Psoas muscle (tissue), 8 donors: Measurements from ENCODE around the gene LRRC34. TPM values are rescaled to one million over a fixed set of nuclear protein-coding genes. Genes with fewer than 3 reads are reported as not detected.

Experiments
- ATAC-seq, 4 donors: fragments of 200-7000 bp; cut with Tn5 transposase; one replicate each; pipeline ENCODE4 v1.9.1; 2020; ENCODE audit warnings: moderate library complexity in 3 of 4, mild to moderate bottlenecking in 2 of 4
- DNase-seq, 2 donors: peaks; one replicate each; pipeline ENCODE4 v3.0.0-alpha.2; 2020
- H3K27ac ChIP-seq: fragments of 200-600 bp; one replicate; pipeline ENCODE4 v1.8.0; 2022
- H3K27me3 ChIP-seq, 3 donors: fragments of 200-600 bp in 1 of 3; one replicate each; pipeline versions ENCODE4 v1.6.1 to v1.8.0; 2013 to 2022; ENCODE audit warnings: low read length in 2 of 3, mild to moderate bottlenecking in 2 of 3, moderate library complexity in 1 of 3; ENCODE audit not compliant: insufficient read depth in 3 of 3
- H3K36me3 ChIP-seq, 2 donors: fragments of 200-600 bp in 1 of 2; one replicate each; pipeline versions ENCODE4 v1.6.1 to v1.8.0; 2013 to 2022; ENCODE audit warnings: low read depth in 1 of 2, mild to moderate bottlenecking in 1 of 2, moderate library complexity in 1 of 2; ENCODE audit not compliant: insufficient read depth in 1 of 2
- H3K4me1 ChIP-seq: fragments of 200-600 bp; one replicate; pipeline ENCODE4 v1.8.0; 2022
- H3K4me3 ChIP-seq: fragments of 200-600 bp; one replicate; pipeline ENCODE4 v1.8.0; 2022; ENCODE audit warnings: mild to moderate bottlenecking
- H3K9me3 ChIP-seq: fragments of 200-600 bp; one replicate; pipeline ENCODE4 v1.8.0; 2022
- CTCF ChIP-seq: fragments of 200-600 bp; IDR thresholded peaks from one replicate; pipeline ENCODE4 v1.8.0; 2022; ENCODE audit warnings: antibody characterized with exemption
- WGBS, 3 donors: extraction: QIAGEN DNeasy Blood & Tissue Kit; methylation state at CpG; one replicate each; pipeline versions ENCODE4 v1.1.6 to v1.1.7; 2013; 5-methylcytosine and 5-hydroxymethylcytosine counted together
- intact Hi-C, 2 donors: fragments of 100-400 bp; cut with DNase I; formaldehyde crosslinking; loops; one replicate each; pipeline versions ENCODE4 v1.11.0 to v1.14.2; 2022
- polyA plus RNA-seq, 3 donors: library from polyadenylated mRNA; stranded (reverse); fragments of 200-250 nt; gene quantifications; one replicate each; pipeline ENCODE4 v1.2.3, GENCODE V29; 2013
- total RNA-seq, 4 donors: library from RNA; stranded (reverse); fragmentation: NEBNext Ultra II Directional in 2 of 4; extraction: Animal tissue kit (Norgen Biotek cat#: 25700) in 2 of 4; gene quantifications; one replicate each; pipeline versions ENCODE4 v1.2.1 to v1.2.4, GENCODE V29; 2021 to 2023
- donor health status: healthy with polysubstance abuse.
- donor health status: DM: no; HTN: no; CAD: no; lungs with moderate emphysema.
- donor health status: Bipolar disorder and iron deficiency.
- donor health status: healthy.
- donor health status: DM: yes; HTN: yes; CAD: no.
- donor health status: DM: no; HTN: no; CAD: no.
- donor health status: DM: no; HTN: no; CAD: no.
- donor health status: DM: yes; HTN: yes; CAD: no.

LRRC34 gene
- total and polyA plus RNA-seq, 7 donors, result 0.23 to 1.7 (median 0.40) TPM

GRCh38 chr3:169813278-169813677, 574 bp upstream of the LRRC34 start:
- Histone ChIP-seq H3K4me3 (peak overlapping the region; percentile 75), H3K27ac (no peak overlapping the region), H3K9me3 (peaks cover 3% of the 10 kb centered on the region), H3K36me3 (no peaks in the 10 kb centered on the region), H3K27me3 (peaks cover 0 to 9% (median 0%) of the 10 kb centered on the region in 3 donors), H3K4me1 (no peaks in the 10 kb centered on the region)
- ATAC-seq (no peak), DNase-seq (no peak)
- 49 to 60% (median 57%) methylated on average over 8 of the region's 8 CpGs for WGBS, 3 donors
- no peak for TF ChIP-seq CTCF
- intact Hi-C loops, result no loop called here

GRCh38 chr3:169811631-169812331, 923 bp downstream of the LRRC34 start:
- DNase-seq, result no peak
- 3 to 7% (median 6%) methylated on average over 23 to 29 of the region's 29 CpGs for WGBS, 3 donors

GRCh38 chr3:169809230-169809795, 3.4 kb downstream of the LRRC34 start:
- Histone ChIP-seq H3K9me3 (no peaks in the 10 kb centered on the region), H3K36me3 (no peaks in the 10 kb centered on the region), H3K27me3 (no peaks in the 10 kb centered on the region), H3K4me1 (no peaks in the 10 kb centered on the region), H3K27ac (no peak overlapping the region), H3K4me3 (no peak overlapping the region)
- DNase-seq (no peak), ATAC-seq (no peak)
- intact Hi-C loops, result no loop called here
- no peak for TF ChIP-seq CTCF
- WGBS, 3 donors, result 38 to 49% (median 42%) methylated on average over 2 of the region's 2 CpGs

More at GRCh38 chr3:169811631-169812331, 923 bp downstream of the LRRC34 start:
- ATAC-seq, result peak; percentile 32 to 65 (median 36)
- Histone ChIP-seq H3K27ac (peak overlapping the region; percentile 39), H3K4me1 (no peaks in the 10 kb centered on the region), H3K36me3 (no peaks in the 10 kb centered on the region), H3K27me3 (peaks cover 0 to 7% (median 0%) of the 10 kb centered on the region in 3 donors), H3K4me3 (peak overlapping the region; percentile 75), H3K9me3 (peaks cover 3% of the 10 kb centered on the region)
- no peak for TF ChIP-seq CTCF
- intact Hi-C loops, result no loop called here

GRCh38 chr3:169804681-169805080, 8.0 kb downstream of the LRRC34 start:
- H3K9me3 ChIP-seq, result no peaks in the 10 kb centered on the region
- H3K4me3 ChIP-seq, result no peak overlapping the region
- no peaks in the 10 kb centered on the region for H3K4me1 ChIP-seq
- no peaks in the 10 kb centered on the region for H3K36me3 ChIP-seq
- no peak for TF ChIP-seq CTCF
- 92 to 94% (median 92%) methylated on average over 3 of the region's 3 CpGs for WGBS, 3 donors
- ATAC-seq, result no peak
- H3K27me3 ChIP-seq, result no peaks in the 10 kb centered on the region
- DNase-seq, result no peak
- intact Hi-C loops, result no loop called here
- H3K27ac ChIP-seq, result no peak overlapping the region
